HCT116 (cell line): Measurements from ENCODE around the gene LSM4.

Experiments
- EZH2 ChIP-seq: fragments of 200-600 bp; sonication (generic); IDR thresholded peaks from 2 replicates; pipeline ENCODE4 v1.6.1; 2017; ENCODE audit warnings: antibody characterized with exemption, mixed run types
- EZH2phosphoT487 ChIP-seq: fragments of 200-600 bp; IDR thresholded peaks from 2 replicates; pipeline ENCODE4 v1.6.1; 2018; ENCODE audit warnings: antibody characterized with exemption, borderline replicate concordance
- POLR2A ChIP-seq: IDR thresholded peaks from 2 replicates; pipeline ENCODE4 v1.7.0; 2011; ENCODE audit warnings: borderline replicate concordance; ENCODE audit not compliant: insufficient read depth, insufficient read length; ENCODE audit errors: extremely low read depth
- POLR2AphosphoS5 ChIP-seq: IDR thresholded peaks from 2 replicates; pipeline ENCODE4 v1.6.1; 2011; ENCODE audit warnings: mild to moderate bottlenecking, low read depth, low read length, moderate library complexity
- YY1 ChIP-seq: IDR thresholded peaks from 2 replicates; pipeline ENCODE4 v1.6.1; 2011; ENCODE audit warnings: low read length, low read depth, moderate library complexity, mild to moderate bottlenecking; ENCODE audit not compliant: insufficient replicate concordance; ENCODE audit errors: extremely low read depth
- ZFX ChIP-seq: fragments of 450-650 bp; IDR thresholded peaks from 2 replicates; pipeline ENCODE4 v1.6.1; 2017
- ZNF274 ChIP-seq: fragments of 200-500 bp; sonication (Bioruptor generic); IDR thresholded peaks from 2 replicates; pipeline ENCODE4 v1.6.1; 2014; ENCODE audit warnings: mild to moderate bottlenecking, low read depth, low read length, inconsistent platforms
- TF ChIP-seq, protein P1 (sequence below): IDR thresholded peaks from 2 replicates; pipeline ENCODE4 v1.6.1; 2012; ENCODE audit warnings: low read depth
- TF ChIP-seq, protein P2 (sequence below), 3 experiments: fragments of 200-600 bp in 1 of 3; sonication (generic) in 1 of 3; IDR thresholded peaks in 2 of 3; conservative IDR thresholded peaks in 1 of 3; 2 replicates each; pipeline ENCODE4 v1.5.1; 2012 to 2017; ENCODE audit warnings: low read depth in 2 of 3, low read length in 2 of 3, antibody characterized with exemption in 1 of 3, borderline replicate concordance in 1 of 3, control low read depth in 1 of 3, mild to moderate bottlenecking in 1 of 3, mixed read lengths in 1 of 3, mixed run types in 1 of 3, moderate library complexity in 1 of 3; ENCODE audit not compliant: insufficient read depth in 1 of 3
- TF ChIP-seq, protein P3 (sequence below): IDR thresholded peaks from 2 replicates; pipeline ENCODE4 v1.6.1; 2012
- TF ChIP-seq, protein P4 (sequence below): IDR thresholded peaks from 2 replicates; pipeline ENCODE4 v1.6.1; 2011; ENCODE audit warnings: mild to moderate bottlenecking, low read length, moderate library complexity; ENCODE audit not compliant: insufficient replicate concordance; ENCODE audit errors: extremely low read depth

DNA sequence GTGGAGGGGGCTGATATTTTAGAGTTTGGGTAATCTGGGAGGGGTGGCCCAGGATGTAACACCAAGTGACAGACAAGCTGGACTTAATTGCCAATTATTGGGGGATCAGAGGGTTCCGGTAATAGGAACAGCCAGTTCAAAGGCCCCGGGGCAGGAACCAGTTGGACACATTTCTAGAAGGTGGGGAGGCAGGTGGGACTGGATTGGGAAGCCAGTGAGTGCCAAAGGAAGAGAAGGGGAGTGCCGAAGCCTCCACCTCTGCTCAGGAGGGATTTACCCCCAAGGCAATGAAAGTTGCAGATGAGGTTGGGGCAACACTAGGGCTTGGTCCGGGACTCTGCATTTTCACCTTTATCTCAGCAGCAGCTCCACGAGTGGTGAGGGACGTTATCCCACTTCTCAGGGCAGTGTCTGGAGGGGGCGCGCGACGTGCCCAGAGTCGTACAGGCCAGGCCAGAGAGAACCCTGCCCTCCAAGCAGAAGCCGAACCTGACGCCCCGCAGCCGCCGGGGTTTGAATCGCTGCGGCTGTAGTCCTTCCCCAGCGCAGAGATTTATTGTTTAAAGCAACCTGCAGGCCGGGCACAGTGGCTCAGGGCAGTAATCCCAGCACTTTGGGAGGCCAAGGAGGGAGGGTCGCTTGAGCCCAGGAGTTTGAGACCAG is 35.8 kb downstream of the LSM4 start:
- TF ChIP-seq EZH2phosphoT487: no peak
- TF ChIP-seq, protein P1, sequence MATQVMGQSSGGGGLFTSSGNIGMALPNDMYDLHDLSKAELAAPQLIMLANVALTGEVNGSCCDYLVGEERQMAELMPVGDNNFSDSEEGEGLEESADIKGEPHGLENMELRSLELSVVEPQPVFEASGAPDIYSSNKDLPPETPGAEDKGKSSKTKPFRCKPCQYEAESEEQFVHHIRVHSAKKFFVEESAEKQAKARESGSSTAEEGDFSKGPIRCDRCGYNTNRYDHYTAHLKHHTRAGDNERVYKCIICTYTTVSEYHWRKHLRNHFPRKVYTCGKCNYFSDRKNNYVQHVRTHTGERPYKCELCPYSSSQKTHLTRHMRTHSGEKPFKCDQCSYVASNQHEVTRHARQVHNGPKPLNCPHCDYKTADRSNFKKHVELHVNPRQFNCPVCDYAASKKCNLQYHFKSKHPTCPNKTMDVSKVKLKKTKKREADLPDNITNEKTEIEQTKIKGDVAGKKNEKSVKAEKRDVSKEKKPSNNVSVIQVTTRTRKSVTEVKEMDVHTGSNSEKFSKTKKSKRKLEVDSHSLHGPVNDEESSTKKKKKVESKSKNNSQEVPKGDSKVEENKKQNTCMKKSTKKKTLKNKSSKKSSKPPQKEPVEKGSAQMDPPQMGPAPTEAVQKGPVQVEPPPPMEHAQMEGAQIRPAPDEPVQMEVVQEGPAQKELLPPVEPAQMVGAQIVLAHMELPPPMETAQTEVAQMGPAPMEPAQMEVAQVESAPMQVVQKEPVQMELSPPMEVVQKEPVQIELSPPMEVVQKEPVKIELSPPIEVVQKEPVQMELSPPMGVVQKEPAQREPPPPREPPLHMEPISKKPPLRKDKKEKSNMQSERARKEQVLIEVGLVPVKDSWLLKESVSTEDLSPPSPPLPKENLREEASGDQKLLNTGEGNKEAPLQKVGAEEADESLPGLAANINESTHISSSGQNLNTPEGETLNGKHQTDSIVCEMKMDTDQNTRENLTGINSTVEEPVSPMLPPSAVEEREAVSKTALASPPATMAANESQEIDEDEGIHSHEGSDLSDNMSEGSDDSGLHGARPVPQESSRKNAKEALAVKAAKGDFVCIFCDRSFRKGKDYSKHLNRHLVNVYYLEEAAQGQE: no peak
- TF ChIP-seq, protein P2, sequence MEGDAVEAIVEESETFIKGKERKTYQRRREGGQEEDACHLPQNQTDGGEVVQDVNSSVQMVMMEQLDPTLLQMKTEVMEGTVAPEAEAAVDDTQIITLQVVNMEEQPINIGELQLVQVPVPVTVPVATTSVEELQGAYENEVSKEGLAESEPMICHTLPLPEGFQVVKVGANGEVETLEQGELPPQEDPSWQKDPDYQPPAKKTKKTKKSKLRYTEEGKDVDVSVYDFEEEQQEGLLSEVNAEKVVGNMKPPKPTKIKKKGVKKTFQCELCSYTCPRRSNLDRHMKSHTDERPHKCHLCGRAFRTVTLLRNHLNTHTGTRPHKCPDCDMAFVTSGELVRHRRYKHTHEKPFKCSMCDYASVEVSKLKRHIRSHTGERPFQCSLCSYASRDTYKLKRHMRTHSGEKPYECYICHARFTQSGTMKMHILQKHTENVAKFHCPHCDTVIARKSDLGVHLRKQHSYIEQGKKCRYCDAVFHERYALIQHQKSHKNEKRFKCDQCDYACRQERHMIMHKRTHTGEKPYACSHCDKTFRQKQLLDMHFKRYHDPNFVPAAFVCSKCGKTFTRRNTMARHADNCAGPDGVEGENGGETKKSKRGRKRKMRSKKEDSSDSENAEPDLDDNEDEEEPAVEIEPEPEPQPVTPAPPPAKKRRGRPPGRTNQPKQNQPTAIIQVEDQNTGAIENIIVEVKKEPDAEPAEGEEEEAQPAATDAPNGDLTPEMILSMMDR (IDR thresholded peaks at IDR 0.05 in 2 of 3, conservative IDR thresholded peaks at IDR 0.05 in 1 of 3; ENCODE audit: borderline replicate concordance in 1 of 3, insufficient read depth in 1 of 3, low read depth in 2 of 3, low read length in 2 of 3): no peak
- TF ChIP-seq EZH2: no peak
- TF ChIP-seq, protein P3, sequence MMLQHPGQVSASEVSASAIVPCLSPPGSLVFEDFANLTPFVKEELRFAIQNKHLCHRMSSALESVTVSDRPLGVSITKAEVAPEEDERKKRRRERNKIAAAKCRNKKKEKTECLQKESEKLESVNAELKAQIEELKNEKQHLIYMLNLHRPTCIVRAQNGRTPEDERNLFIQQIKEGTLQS: no peak
- TF ChIP-seq POLR2AphosphoS5: no peak
- TF ChIP-seq, protein P4, sequence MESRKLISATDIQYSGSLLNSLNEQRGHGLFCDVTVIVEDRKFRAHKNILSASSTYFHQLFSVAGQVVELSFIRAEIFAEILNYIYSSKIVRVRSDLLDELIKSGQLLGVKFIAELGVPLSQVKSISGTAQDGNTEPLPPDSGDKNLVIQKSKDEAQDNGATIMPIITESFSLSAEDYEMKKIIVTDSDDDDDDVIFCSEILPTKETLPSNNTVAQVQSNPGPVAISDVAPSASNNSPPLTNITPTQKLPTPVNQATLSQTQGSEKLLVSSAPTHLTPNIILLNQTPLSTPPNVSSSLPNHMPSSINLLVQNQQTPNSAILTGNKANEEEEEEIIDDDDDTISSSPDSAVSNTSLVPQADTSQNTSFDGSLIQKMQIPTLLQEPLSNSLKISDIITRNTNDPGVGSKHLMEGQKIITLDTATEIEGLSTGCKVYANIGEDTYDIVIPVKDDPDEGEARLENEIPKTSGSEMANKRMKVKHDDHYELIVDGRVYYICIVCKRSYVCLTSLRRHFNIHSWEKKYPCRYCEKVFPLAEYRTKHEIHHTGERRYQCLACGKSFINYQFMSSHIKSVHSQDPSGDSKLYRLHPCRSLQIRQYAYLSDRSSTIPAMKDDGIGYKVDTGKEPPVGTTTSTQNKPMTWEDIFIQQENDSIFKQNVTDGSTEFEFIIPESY: no peak
- no peak for TF ChIP-seq YY1
- no peak for TF ChIP-seq POLR2A
- no peak for TF ChIP-seq ZFX
- no peak for TF ChIP-seq ZNF274
